Lower leg skin (tissue), 3 donors: ENCODE results near the gene ADCYAP1R1.

Source experiments
- CTCF ChIP-seq, 3 donors: fragments of 450-650 bp; IDR thresholded peaks; one replicate each; pipeline ENCODE4 v1.5.1; 2016; ENCODE audit warnings: antibody characterized with exemption in 3 of 3, mild to moderate bottlenecking in 3 of 3, moderate library complexity in 2 of 3
- POLR2A ChIP-seq, 2 donors: fragments of 450-650 bp; IDR thresholded peaks; one replicate each; pipeline ENCODE4 v1.6.1; 2016 to 2017; ENCODE audit warnings: antibody characterized with exemption in 2 of 2, mild to moderate bottlenecking in 1 of 2, moderate library complexity in 1 of 2

- TF ChIP-seq POLR2A (IDR thresholded peaks at IDR 0.05) (no peak), CTCF (IDR thresholded peaks at IDR 0.05) (no peak)
Measured at GRCh38 chr7:31055471-31055870, 3.4 kb downstream of the ADCYAP1R1 start.
